Fibroblast of lung (primary cell): ENCODE data around the gene TAF5L. TPM values are rescaled to one million over a fixed set of nuclear protein-coding genes. Genes with fewer than 3 reads are reported as not detected.

ENCODE experiments used
- DNase-seq, 2 donors: peaks; one replicate each; pipeline versions ENCODE4 v3.0.0 to v3.0.0-alpha.2; 2010; ENCODE audit warnings: low read depth in 2 of 2
- H2AFZ ChIP-seq: 2 replicates; pipeline ENCODE4 v1.5.1; 2012; ENCODE audit warnings: low read length, control low read depth, inconsistent platforms
- H3K27ac ChIP-seq: 2 replicates; pipeline ENCODE4 v1.5.1; 2011; ENCODE audit warnings: low read length, control low read depth; ENCODE audit not compliant: insufficient read depth
- H3K27me3 ChIP-seq: 2 replicates; pipeline ENCODE4 v1.5.1; 2011; ENCODE audit warnings: mild to moderate bottlenecking, low read length; ENCODE audit not compliant: control insufficient read depth, insufficient read depth
- H3K36me3 ChIP-seq: 2 replicates; pipeline ENCODE4 v1.5.1; 2011; ENCODE audit warnings: low read length; ENCODE audit not compliant: control insufficient read depth, insufficient read depth
- H3K4me1 ChIP-seq: 2 replicates; pipeline ENCODE4 v1.5.1; 2011; ENCODE audit warnings: low read length; ENCODE audit not compliant: control insufficient read depth, insufficient read depth; ENCODE audit errors: extremely low read depth
- H3K4me2 ChIP-seq: 2 replicates; pipeline ENCODE4 v1.5.1; 2011; ENCODE audit warnings: low read length, control low read depth; ENCODE audit not compliant: insufficient read depth; ENCODE audit errors: extremely low read depth
- H3K4me3 ChIP-seq, 4 experiments: fragments of 200-600 bp in 1 of 4; sonication (generic) in 1 of 4; replicated peaks in 1 of 4; 2 replicates each; pipeline ENCODE4 v1.5.1; 2011 to 2016; ENCODE audit warnings: low read length in 4 of 4, low read depth in 3 of 4, mild to moderate bottlenecking in 3 of 4, control low read depth in 2 of 4, inconsistent platforms in 1 of 4, mixed read lengths in 1 of 4; ENCODE audit not compliant: insufficient read depth in 1 of 4; ENCODE audit errors: control extremely low read depth in 1 of 4
- H3K79me2 ChIP-seq: 2 replicates; pipeline ENCODE4 v1.5.1; 2012; ENCODE audit warnings: mild to moderate bottlenecking, low read length, inconsistent platforms; ENCODE audit not compliant: control insufficient read depth, insufficient read depth
- H3K9ac ChIP-seq: 2 replicates; pipeline ENCODE4 v1.5.1; 2011; ENCODE audit warnings: mild to moderate bottlenecking, low read length, control low read depth; ENCODE audit not compliant: insufficient read depth
- H3K9me3 ChIP-seq: 2 replicates; pipeline ENCODE4 v1.5.1; 2012; ENCODE audit warnings: low read depth, low read length; ENCODE audit not compliant: control insufficient read depth, insufficient read depth
- H4K20me1 ChIP-seq: 2 replicates; pipeline ENCODE4 v1.5.1; 2011; ENCODE audit warnings: low read length; ENCODE audit not compliant: control insufficient read depth, insufficient read depth; ENCODE audit errors: extremely low read depth
- EZH2 ChIP-seq: IDR thresholded peaks from 2 replicates; pipeline ENCODE4 v1.5.1; 2012; ENCODE audit warnings: low read length, control low read depth, mild to moderate bottlenecking; ENCODE audit errors: missing control alignments
- polyA plus RNA-seq, 2 donors: library from polyadenylated mRNA; depleted of rRNA in 1 of 2; stranded (reverse) in 1 of 2; unstranded in 1 of 2; fragments of >200 nt; gene quantifications; 2 replicates each; pipeline ENCODE4 v1.2.1, GENCODE V29; 2011 to 2012; ENCODE audit warnings: missing spikeins in 1 of 2
- total RNA-seq: library from RNA; depleted of rRNA; stranded (reverse); fragments of >200 nt; gene quantifications from 2 replicates; pipeline ENCODE4 v1.2.1, GENCODE V29; 2014
- TF ChIP-seq, protein P1 (sequence below), 2 donors: IDR thresholded peaks in 1 of 2; conservative IDR thresholded peaks in 1 of 2; 1 replicate in 1 of 2; 2 replicates in 1 of 2; pipeline ENCODE4 v1.5.1; 2011 to 2012; ENCODE audit warnings: low read length in 2 of 2, control low read depth in 1 of 2, inconsistent platforms in 1 of 2, low read depth in 1 of 2, mild to moderate bottlenecking in 1 of 2

TAF5L gene
- total and polyA plus RNA-seq, 2 donors (not counting 1 experiment from before 2014, with no cell fraction given), result 17.3 to 18.6 TPM

DNA sequence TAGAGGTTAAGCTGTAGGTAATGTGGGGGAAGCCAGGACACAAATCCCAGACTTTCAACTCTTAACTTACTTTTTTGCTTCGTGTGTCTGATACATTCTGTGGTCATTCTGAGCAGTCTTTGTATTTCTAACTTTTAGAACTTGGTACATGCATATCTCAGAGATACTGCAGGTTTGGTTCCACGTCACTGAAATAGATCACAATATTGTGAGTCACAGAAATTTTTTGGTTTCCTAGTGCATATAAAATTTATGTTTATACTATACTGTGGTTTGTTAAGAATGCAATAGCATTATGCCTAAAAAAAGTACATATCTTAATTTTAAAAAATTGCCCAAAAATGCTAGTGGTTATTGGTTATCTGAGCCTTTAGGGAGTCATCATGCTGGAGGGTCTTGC, 3.3 kb upstream of the TAF5L start:
- Histone ChIP-seq H3K27me3 (no peaks in the 10 kb centered on the region), H3K9me3 (no peaks in the 10 kb centered on the region), H4K20me1 (no peaks in the 10 kb centered on the region), H3K4me2 (no peak overlapping the region), H3K4me3 (no peak overlapping the region), H3K4me1 (peaks cover 2% of the 10 kb centered on the region), H2AFZ (no peak overlapping the region), H3K27ac (peak overlapping the region; percentile 23), H3K79me2 (peaks cover 62% of the 10 kb centered on the region), H3K36me3 (no peaks in the 10 kb centered on the region), H3K9ac (no peak overlapping the region)
- DNase-seq, result peak; percentile 59 to 64
- TF ChIP-seq EZH2, result no peak
- TF ChIP-seq, protein P1, sequence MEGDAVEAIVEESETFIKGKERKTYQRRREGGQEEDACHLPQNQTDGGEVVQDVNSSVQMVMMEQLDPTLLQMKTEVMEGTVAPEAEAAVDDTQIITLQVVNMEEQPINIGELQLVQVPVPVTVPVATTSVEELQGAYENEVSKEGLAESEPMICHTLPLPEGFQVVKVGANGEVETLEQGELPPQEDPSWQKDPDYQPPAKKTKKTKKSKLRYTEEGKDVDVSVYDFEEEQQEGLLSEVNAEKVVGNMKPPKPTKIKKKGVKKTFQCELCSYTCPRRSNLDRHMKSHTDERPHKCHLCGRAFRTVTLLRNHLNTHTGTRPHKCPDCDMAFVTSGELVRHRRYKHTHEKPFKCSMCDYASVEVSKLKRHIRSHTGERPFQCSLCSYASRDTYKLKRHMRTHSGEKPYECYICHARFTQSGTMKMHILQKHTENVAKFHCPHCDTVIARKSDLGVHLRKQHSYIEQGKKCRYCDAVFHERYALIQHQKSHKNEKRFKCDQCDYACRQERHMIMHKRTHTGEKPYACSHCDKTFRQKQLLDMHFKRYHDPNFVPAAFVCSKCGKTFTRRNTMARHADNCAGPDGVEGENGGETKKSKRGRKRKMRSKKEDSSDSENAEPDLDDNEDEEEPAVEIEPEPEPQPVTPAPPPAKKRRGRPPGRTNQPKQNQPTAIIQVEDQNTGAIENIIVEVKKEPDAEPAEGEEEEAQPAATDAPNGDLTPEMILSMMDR (conservative IDR thresholded peaks at IDR 0.05 in 1 of 2, IDR thresholded peaks at IDR 0.05 in 1 of 2; ENCODE audit: low read depth in 1 of 2, low read length in 2 of 2), result no peak

DNA sequence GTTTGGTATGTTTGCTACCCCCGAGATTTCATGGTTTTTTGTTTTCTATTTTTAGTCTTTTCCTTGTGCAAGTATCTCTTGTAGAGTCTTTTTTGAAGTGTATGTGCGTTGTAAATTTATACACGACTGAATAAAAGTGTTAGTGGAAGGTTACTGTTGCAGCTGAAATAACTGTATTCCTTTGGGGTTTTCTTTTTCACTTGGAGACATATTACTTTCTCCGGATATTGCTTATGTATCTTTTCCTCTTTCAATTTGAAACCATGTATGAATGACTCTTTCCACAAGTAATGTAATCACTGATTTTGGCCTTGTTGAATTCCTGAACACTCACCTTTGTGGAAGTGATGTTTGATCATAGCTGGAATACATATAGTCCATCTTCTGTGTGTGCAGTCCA, 1.1 kb upstream of the TAF5L start:
- H3K4me2 ChIP-seq, result peak overlapping the region; percentile 76
- H3K4me1 ChIP-seq, result peaks cover 2% of the 10 kb centered on the region
- H3K36me3 ChIP-seq, result no peaks in the 10 kb centered on the region
- DNase-seq, result no peak
- no peak overlapping the region for H3K9ac ChIP-seq
- peak overlapping the region; percentile 73 to 96 (median 84) for H3K4me3 ChIP-seq
- no peak overlapping the region for H2AFZ ChIP-seq
- TF ChIP-seq, protein P1 (conservative IDR thresholded peaks at IDR 0.05 in 1 of 2, IDR thresholded peaks at IDR 0.05 in 1 of 2; ENCODE audit: low read depth in 1 of 2, low read length in 2 of 2), result no peak
- H4K20me1 ChIP-seq, result no peaks in the 10 kb centered on the region
- H3K79me2 ChIP-seq, result peaks cover 80% of the 10 kb centered on the region
- no peak overlapping the region for H3K27ac ChIP-seq
- no peaks in the 10 kb centered on the region for H3K27me3 ChIP-seq
- no peaks in the 10 kb centered on the region for H3K9me3 ChIP-seq

DNA sequence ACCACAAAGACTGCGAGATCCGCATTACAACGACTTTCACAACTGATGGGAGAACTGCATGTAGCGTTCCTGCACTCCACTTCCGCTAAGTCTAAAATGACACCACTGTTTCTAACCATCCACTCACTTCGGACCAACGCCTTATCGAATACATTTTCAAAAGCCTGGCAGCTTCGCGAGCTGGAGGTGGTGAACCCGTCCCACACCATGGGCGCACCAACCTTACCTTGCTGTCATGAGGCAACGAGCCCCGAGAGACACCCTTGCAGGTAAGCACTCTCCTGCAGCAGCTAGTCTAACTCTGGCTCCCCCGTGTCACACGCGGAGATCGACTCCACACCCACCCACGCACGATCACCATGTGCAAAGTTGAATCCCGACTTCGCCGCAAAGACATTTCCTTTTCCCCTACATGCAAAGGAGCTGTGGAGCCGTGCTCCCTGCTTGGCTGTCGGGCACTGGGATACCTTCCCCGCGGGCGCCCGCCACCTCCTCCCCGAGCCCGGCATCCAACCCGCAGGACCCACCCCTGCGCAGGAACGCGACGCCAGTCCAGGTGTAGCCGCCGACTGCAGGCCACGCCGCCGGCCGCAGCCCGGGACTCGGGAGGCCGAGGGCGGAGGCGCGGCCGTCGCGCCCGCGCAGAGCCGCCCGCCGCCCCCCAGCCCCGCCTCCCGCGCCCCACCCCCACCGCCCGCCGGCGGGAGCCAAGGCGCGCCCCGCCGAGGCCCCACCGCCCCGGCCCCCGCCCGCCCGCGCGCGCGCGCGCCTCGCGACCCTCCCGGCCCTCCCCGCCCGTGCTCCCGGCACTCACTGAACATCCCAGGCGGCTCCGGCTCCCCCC, 629 bp downstream of the TAF5L start:
- Histone ChIP-seq H2AFZ (peak overlapping the region; percentile 71), H3K36me3 (no peaks in the 10 kb centered on the region), H3K4me1 (peaks cover 4% of the 10 kb centered on the region), H3K9ac (peak overlapping the region; percentile 55), H3K27me3 (no peaks in the 10 kb centered on the region), H3K9me3 (no peaks in the 10 kb centered on the region), H3K4me2 (peak overlapping the region; percentile 97), H4K20me1 (no peaks in the 10 kb centered on the region), H3K4me3 (peak overlapping the region; percentile 80 to 95 (median 84)), H3K79me2 (peaks cover 83% of the 10 kb centered on the region), H3K27ac (peak overlapping the region; percentile 51)
- TF ChIP-seq, protein P1 (conservative IDR thresholded peaks at IDR 0.05 in 1 of 2, IDR thresholded peaks at IDR 0.05 in 1 of 2; ENCODE audit: low read depth in 1 of 2, low read length in 2 of 2), result no peak
- no peak for TF ChIP-seq EZH2
- DNase-seq, result peak; percentile 45 to 59
